NOMO-1 treated with dmso at 0.1 percent for 144 hours (cell line): Measurements from ENCODE around the gene SEC24D.
A peak's percentile ranks its signal among the peaks of the same experiment; 100 is the strongest.

Experiments used
- DNase-seq: peaks from one replicate; lab custom pipeline; 2025; ENCODE audit not compliant: unreplicated experiment; lab: John Stamatoyannopoulos, UW

SEC24D gene

GRCh38 chr4:118846979-118847378, 11.1 kb upstream of the SEC24D start:
- DNase-seq = no peak

GRCh38 chr4:118845552-118846050, 9.7 kb upstream of the SEC24D start:
- no peak for DNase-seq

GRCh38 chr4:118843237-118843636, 7.3 kb upstream of the SEC24D start:
- no peak for DNase-seq

- DNase-seq = no peak
Measured at GRCh38 chr4:118842055-118842454, 6.1 kb upstream of the SEC24D start.

- DNase-seq = no peak
Measured at GRCh38 chr4:118839221-118839927, 3.4 kb upstream of the SEC24D start.

- DNase-seq = no peak
Measured at GRCh38 chr4:118837121-118837507, 1.2 kb upstream of the SEC24D start.

- DNase-seq = no peak
Measured at GRCh38 chr4:118836301-118837120, 585 bp upstream of the SEC24D start.

GRCh38 chr4:118834960-118835569, 861 bp downstream of the SEC24D start:
- peak; percentile 53 for DNase-seq

GRCh38 chr4:118834070-118834469, 1.9 kb downstream of the SEC24D start:
- DNase-seq = no peak

- DNase-seq = no peak
Measured at GRCh38 chr4:118833192-118833820, 2.6 kb downstream of the SEC24D start.

- DNase-seq = no peak
Measured at GRCh38 chr4:118829107-118829506, 6.8 kb downstream of the SEC24D start.

- no peak for DNase-seq
Measured at GRCh38 chr4:118826723-118827444, 9.0 kb downstream of the SEC24D start.

- no peak for DNase-seq
Measured at GRCh38 chr4:118825799-118826198, 10.1 kb downstream of the SEC24D start.

GRCh38 chr4:118824141-118824540, 11.8 kb downstream of the SEC24D start:
- no peak for DNase-seq

- no peak for DNase-seq
Measured at GRCh38 chr4:118823471-118823870, 12.5 kb downstream of the SEC24D start.

- DNase-seq = no peak
Measured at GRCh38 chr4:118821590-118822293, 14.2 kb downstream of the SEC24D start.

- no peak for DNase-seq
Measured at GRCh38 chr4:118817178-118817930, 18.6 kb downstream of the SEC24D start.

GRCh38 chr4:118816538-118817177, 19.3 kb downstream of the SEC24D start:
- no peak for DNase-seq

GRCh38 chr4:118814891-118815290, 21.0 kb downstream of the SEC24D start:
- no peak for DNase-seq
